Endothelial cell of hepatic sinusoid (primary cell): ENCODE measurements around the gene LAMA2.

Source experiments
- in situ Hi-C: cut with HindIII; loops from 2 replicates; pipeline ENCODE4 v1.10.0; 2017; ENCODE audit warnings: low sequenced_read_pairs

Gene LAMA2

DNA sequence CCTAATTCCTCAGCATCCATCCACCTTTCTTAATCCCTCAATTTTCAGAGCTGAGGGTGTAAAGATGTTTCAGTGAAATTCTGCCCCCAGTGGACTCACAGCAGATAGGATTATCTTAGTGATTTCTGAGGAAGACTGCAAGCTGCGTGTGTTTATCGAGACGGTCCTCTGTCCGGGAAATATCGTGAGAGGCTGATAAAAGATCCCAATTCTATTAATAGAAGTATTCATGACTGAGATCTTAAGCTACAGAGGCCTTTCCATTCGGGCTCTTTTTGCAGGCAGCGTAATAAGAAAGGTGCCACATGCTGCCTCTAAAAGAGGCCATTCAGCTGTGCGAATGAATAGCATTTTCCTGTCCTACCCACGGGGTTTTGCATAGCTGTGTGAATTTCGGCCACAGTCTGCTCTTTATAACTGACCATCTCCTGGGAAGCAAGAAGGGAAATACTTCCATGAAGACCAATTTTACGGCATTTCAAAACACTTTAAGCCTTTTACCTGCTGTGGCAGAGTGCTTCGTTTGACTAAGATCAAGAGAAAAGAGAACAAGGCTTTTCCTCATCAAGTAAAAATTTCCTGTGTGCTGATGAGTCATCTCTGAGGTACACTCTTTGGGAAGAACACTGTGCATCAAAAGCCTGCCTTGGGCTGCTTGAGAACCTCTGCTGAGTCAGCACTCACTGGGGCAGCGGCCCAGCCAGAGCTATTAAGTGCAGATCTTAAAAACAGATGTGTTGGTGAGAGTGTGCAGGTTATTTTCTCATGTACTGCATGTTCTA lies 618.2 kb downstream of the LAMA2 start:
- in situ Hi-C loops = no loop called here

DNA sequence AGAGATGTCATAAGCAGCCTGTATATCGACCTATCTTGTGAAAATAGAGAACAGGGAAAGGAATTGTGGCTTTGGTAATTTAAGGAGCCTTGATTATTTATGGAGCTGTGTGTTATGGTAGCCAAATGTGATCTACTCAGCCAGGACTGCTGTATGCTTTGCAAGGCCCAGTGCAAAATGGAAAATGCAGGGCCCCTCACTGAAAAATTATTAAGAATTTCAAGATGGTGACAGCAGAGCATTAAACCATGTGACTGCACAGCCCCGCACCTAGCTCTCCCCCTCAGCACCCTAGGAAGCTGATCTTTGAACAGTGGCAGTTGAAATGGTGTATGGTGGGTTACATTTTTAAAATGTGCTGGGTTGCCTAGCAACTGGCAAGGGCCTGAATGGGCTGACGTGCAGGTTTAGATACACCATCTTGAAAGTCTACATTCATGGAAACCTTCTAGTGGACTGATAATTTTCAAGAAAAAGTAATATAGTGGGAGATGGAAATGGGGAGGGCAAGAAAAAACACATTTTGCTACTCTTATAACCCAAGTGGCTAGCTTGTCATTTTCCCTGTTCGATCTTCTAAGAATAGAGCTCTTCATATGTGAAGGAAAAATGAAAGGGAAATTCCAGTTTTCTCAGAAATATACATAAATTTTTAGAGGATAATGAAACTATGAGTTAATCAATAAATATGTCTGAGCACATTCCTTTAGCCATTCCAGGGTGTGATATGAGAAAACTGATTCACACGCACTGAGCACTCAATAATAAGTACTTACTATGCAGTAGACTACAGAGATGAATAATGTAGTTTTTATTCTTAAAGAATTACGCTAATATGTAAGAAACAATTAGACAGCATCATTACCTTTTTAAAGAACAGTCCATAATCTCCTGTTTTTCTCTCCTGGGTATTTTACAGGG lies 619.1 kb downstream of the LAMA2 start:
- in situ Hi-C loops = no loop called here

DNA sequence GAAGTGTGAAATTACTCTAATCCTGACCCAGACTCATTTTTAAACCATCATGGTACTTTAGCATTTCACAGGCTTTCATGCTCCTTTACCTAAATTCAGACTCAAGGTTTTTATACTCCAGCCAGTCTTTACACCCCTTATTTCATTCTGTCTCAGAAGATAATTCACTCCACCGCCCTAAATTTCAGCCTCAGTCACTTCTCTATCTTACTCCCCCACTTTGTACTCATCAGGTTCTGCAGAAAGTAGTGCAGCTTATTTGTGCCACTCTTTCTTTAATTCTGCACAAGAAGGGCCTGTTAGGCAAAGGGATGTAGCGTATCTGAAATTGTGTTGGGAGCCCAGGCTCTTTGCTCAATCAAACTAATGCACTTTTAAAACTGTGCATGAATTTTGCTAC lies 621.5 kb downstream of the LAMA2 start:
- in situ Hi-C loops = no loop called here

DNA sequence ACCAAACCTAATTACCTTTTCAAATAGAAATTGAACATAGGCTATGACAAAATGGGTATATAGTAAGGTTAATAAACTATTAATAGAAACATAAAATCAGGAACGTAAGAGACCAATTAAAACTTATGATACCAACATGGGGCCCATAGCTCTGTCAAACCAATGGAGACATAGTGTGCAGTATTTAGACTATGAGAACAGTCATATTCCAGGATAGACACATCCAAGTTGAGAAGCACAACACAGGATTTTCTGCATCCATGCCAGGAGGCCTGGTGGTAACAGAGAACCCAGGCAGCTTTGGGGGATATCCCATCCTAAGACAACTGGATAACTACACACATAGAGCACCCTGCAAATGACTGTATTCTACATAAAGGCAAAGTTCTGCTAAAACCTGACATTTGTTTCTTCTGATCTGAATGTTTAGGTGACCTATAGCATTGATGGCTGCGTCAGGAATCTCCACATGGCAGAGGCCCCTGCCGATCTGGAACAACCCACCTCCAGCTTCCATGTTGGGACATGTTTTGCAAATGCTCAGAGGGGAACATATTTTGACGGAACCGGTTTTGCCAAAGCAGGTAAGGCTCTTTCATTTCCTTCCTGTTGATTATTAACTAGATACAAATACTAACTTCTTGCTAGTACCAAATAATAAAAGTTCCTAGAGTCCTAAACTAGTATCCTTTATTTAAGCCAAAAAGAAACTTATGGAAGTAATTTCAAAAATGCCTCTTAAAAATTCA lies 624.3 kb downstream of the LAMA2 start:
- in situ Hi-C loops = no loop called here

DNA sequence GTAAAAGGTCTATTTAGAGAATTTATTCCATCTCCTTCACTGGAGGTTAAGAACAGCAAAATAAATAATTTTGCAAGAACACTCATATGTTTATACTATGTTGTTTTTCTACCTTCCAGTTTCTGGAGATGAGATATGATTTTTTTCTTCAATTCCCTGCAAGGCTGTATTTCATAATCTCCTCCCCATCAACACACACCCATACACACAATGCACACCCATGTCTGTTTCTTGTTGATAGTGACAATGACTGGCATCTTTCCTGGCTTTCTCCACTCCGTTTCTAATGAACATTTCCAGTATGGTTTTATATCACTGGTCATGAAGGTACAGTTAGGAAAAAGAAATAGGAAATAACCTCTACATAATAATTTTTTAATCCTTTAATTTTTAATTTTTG lies 624.9 kb downstream of the LAMA2 start:
- in situ Hi-C loops = no loop called here

DNA sequence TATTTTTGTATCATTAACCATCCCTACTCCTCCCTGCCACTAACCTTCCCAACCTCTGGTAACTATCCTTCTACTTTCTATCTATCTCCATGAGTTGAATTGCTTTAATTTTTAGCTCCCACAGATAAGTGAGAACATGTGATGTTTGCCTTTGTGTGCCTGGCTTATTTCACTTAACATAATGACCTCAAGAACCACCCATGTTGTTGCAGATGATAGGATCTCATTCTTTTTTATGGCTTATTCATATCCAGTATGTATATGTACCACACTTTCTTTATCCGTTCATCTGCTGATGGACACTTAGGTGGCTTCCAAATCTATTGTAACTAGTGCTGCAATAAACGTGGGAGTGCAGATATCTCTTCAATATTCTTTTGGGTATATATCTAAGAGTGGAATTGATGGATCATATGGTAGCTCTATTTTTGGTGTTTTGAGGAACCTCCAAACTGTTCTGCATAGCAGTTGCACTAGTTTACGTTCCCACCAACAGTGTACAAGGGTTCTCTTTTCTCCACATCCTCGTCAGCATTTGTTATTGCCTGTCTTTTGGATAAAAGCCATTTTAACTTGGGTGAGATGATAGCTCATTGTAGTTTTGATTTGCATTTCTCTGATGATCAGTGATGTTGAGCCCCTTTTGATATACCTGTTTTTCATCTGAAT lies 625.7 kb downstream of the LAMA2 start:
- in situ Hi-C loops = no loop called here

DNA sequence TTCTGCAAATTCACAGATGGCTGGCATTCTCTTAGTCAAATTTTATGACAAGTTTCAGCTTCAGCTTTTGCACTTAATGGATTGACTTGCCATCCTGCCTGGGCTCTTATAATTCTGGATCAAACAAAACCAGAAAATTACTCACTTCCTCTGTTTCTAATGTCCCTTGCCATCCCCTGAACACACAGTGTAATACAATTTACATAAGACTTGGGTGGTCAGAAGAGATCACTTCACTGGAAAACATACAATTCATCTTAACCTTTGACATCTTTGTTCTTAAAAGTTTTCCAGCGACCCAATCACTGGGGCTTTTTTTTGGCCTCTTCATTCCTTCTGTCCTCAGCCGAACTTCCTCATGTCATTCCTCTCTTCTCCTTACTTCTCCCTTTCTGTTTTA lies 628.0 kb downstream of the LAMA2 start:
- in situ Hi-C loops = no loop called here

DNA sequence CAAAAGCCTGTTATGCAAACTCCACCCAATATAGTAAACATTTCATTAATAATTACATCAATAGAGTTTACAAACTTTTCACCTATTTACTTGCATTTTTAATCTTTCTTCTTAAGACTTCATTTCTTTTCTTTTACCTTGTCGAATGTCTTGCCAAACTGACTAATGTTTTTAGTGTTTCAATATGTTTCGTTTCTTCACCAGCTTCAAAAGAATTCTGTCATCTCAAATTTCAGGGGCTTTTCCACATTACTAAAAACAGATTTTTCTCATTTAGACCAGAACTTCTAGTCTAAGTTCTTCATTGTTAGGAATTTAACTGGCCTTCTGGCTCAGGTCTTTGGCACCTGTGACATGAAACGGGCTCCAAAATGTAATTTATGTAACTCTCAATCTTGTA lies 630.5 kb downstream of the LAMA2 start:
- in situ Hi-C loops = no loop called here

DNA sequence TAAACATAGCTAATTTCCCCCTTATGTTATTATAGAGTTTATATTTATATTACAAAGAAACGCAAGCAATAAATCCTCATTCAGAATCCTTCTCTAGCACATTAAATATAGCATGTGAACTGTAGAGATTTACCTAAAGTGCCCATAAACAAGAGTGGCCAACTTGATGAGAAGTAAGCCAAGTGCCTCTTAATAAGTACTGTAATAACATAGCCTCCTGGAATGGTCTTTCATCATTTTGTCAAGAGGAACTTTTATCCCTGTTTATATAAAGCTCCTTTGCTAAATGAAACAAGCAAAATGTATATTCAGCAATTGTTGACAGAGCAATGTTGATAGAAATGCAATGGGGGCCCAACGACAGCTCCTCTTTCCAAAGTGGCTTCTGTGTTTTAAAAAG lies 632.1 kb downstream of the LAMA2 start:
- in situ Hi-C loops = no loop called here

DNA sequence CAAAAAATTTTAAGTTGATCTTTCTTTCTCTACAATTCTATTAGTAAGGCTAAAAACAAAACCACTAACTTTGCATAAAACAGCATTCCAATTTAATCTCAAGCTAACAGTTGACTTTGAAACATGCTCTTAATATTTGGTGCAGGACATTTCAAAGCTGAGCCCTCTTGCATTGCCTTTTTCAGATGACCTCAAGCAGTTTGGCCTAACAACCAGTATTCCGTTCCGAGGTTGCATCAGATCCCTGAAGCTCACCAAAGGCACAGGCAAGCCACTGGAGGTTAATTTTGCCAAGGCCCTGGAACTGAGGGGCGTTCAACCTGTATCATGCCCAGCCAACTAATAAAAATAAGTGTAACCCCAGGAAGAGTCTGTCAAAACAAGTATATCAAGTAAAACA lies 633.1 kb downstream of the LAMA2 start:
- in situ Hi-C loops = no loop called here

DNA sequence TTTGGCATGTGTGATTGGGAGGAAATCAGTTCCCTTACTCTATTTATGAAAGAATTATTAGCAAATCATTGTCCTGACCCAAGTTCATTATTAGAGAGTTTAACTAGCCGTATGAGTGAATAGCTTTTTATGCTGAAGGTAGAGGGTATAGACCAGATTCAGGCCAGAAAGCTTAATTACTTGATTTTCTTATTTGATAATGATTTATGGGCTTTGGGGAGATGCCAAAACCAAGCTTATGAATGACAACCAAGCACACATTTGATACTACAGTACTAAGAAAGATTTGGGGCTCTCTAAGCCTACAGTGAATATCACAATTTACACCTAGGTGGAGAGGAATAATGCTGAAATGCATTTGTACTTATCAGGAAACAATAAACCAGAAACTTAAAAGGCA lies 633.8 kb downstream of the LAMA2 start:
- in situ Hi-C loops = no loop called here

DNA sequence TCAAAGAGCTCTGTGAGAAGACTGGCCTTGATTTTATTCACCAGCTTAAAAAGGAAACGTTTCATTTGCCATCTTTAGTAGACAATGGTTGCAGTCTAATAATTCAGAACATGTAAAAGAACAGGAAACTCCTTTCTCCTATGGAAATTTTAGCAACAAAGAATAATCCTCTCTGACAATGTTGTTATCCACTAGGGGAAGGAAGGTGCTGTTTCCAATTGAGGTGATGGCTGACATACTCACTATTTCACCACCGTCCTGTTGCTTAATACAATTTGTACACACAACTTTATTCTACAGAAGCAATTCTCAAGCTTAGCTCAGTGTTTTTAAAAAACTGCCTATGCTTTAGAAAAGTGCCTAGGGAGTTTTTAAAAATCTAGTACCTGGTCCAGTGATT lies 634.4 kb downstream of the LAMA2 start:
- in situ Hi-C loops = no loop called here

DNA sequence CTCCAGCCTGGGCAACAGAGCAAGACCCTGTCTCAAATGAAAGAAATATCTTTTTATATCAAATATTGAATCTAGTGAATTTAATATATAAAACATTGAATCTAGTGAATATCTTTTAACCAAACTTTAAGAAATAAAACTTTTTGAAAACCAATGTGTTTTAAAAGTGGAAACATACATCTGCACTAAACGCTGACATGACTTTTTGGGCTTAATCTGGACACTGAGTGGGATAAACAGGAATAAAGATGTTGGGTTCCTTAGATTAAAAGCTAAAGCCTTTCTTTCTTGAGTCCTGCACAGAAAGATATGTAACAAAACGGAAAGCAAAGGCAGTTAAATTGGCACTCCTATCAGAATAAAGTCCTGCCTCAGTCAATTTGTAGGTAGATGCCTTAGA lies 636.8 kb downstream of the LAMA2 start:
- in situ Hi-C loops = no loop called here

DNA sequence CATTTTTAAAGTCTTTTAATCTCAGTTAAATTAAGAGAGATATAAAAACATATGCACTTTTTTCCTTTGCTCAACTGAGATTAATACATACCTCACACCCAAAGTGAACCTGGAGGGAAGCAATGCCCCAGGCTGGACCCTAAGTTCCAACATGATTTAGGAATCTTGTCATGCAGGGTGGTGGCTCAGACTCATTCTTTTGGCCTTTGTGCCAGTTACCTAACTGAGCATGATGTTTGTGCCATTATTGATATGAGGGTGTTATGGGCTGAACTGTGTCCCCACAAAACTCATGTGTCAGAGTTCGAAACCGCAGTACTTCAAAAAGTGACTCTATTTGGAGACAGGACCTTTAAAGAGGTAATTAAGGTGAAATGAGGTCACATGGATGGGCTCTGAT lies 639.0 kb downstream of the LAMA2 start:
- in situ Hi-C loops = no loop called here

DNA sequence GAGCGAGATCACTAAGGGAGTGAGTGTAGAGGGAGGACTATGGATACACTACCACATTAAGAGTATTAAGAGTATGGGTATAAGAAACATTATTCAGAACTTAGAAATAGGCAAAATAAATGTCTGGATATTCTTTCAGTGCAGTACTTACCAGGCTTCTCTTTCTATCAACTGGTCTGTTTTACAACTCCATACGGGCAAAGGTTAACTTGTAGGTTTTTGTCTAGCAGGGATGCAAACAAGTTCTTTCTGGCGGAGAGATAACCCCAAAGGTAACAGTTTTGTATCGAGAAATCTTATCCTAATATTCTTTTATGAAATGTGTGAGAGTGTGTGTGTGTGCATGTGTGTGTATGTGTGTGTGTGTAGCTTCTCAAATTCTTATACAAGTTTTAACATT lies 640.9 kb downstream of the LAMA2 start:
- in situ Hi-C loops = no loop called here

DNA sequence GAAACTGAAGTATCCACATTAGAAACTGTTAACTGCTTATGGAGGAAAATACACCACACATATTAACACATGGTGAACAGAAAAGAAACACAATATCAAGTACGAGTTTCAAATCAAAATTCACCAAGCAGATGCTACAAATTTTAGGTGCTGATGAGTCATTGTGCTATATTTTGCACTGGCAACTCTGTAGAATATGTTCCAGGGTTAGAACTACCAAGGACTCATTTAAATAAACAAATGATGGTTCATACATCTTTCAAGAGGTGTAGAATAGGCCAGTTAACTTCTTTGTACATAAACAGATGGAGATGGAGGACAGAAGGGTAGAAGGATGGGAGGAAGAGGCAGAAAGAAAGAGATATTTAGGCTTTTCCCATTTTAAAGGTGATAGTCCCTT lies 642.1 kb downstream of the LAMA2 start:
- in situ Hi-C loops = no loop called here

DNA sequence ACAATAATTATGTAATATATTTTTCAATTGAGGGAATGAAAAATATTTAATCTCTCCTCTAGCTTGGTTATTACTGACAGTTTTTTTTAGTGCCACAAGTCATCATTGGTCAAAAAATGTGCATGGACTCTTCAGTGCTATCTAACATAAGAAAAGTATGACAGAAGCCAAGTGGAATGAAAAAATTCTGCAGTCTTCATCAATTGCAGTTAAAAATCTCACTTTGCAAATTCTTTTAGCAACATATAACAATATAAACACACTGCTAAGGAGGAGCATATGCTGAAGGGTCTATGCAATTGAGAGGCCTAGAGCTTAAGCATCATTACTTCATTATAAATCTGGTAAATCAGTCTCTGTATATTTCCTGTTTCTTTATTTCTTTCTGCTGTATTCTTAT lies 652.0 kb downstream of the LAMA2 start:
- in situ Hi-C loops = no loop called here

DNA sequence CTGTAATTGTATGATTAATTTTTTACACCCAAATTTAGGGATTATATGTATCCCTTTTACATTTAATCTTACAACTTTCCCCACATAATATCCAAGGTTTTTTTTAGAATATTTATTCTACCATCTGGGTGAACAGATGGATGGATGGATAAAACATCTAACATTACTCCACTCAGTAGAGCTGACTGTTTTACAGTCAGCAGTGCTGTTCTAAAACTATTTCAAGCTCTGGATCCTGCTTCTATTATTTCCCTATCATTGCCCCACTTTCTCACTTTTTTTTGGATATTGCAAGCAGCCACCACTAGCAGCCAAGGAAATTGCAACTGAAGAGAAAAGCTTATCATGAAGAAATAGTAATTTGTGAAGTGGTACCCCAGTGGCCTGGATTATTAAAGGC lies 653.3 kb downstream of the LAMA2 start:
- in situ Hi-C loops = no loop called here

DNA sequence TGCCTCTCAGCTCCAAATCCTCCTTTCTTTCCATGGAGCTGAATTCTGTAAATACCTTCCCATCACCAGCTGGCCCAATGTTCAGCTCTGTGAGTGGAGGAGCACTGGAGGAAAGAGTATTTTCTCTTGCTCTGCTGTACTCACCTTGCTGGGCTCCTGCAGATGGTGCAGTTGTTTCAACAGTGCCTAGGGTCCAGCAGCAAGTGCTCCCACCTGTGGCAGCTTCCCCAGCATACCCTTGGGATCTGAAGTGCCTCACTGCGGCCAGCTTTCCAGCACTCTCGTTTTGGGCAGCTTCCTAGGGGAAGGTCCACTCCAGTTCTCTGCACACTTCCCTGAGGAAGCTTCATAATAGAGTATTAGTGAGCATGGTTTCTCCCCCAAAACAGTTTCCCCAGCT lies 656.1 kb downstream of the LAMA2 start:
- in situ Hi-C loops = no loop called here

DNA sequence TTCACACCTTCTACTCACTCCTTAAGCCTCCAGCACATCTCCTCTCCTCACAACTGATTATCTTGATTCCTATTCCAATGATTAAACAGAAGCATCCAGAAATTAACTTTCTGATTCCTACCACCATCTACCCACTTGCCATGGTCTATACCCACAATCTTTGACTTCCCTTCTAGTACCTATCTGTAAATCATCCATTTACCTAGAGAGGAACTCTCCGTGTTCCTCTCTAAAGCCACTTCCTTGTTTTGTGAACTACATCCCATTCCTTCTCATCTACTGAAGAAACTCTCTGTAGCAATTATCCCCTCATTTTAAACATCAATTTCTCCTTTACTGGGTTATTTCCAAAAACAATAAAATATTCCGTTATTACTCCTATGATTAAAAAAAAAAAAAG lies 659.8 kb downstream of the LAMA2 start:
- in situ Hi-C loops = no loop called here

DNA sequence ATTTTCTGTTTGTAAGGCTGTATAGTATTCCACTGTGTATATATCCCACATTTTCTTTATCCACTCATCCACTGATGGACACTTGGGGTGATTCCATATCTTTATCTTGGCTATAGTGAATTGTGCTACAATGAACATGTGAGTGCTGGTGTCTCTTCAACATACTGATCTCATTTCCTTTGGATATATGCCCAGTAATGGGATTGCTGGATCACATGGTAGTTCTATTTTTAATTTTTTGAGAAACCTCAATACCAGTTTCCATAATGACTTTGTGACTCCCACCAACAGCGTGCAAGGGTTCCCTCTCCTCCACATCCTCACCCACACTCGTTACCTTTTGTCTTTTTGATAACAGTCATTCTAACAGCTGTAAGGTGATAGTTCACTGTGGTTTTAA lies 661.0 kb downstream of the LAMA2 start:
- in situ Hi-C loops = no loop called here
